ENCODE results near the gene ACTN4. TPM values are rescaled to one million over a fixed set of nuclear protein-coding genes. Genes with fewer than 3 reads are reported as not detected.

ACTN4 gene
- total RNA-seq, 1 experiment from 2014 or later = 506 TPM

- TF ChIP-seq FOXK1 (CRISPR knock-in tag; IDR thresholded peaks at IDR 0.05) = no peak
- TF ChIP-seq, protein P1, sequence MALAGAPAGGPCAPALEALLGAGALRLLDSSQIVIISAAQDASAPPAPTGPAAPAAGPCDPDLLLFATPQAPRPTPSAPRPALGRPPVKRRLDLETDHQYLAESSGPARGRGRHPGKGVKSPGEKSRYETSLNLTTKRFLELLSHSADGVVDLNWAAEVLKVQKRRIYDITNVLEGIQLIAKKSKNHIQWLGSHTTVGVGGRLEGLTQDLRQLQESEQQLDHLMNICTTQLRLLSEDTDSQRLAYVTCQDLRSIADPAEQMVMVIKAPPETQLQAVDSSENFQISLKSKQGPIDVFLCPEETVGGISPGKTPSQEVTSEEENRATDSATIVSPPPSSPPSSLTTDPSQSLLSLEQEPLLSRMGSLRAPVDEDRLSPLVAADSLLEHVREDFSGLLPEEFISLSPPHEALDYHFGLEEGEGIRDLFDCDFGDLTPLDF (CRISPR knock-in tag; IDR thresholded peaks at IDR 0.05) = no peak
- no peak for TF ChIP-seq ZNF263 (CRISPR knock-in tag; IDR thresholded peaks at IDR 0.05; ENCODE audit: low read depth)
- TF ChIP-seq ZNF512 (CRISPR knock-in tag; IDR thresholded peaks at IDR 0.05; ENCODE audit: borderline replicate concordance) = no peak
- no peak for TF ChIP-seq CDX4 (CRISPR knock-in tag; IDR thresholded peaks at IDR 0.05; ENCODE audit: borderline replicate concordance)
- no peak for TF ChIP-seq E2F4 (CRISPR knock-in tag; IDR thresholded peaks at IDR 0.05; ENCODE audit: borderline replicate concordance, low read depth)
- no peak for TF ChIP-seq USF1 (CRISPR knock-in tag; IDR thresholded peaks at IDR 0.05)
- TF ChIP-seq FOXP4 (CRISPR knock-in tag; IDR thresholded peaks at IDR 0.05) = no peak
- no peak for TF ChIP-seq JUN (CRISPR knock-in tag; IDR thresholded peaks at IDR 0.05)
- no peak for TF ChIP-seq PREB (CRISPR knock-in tag; IDR thresholded peaks at IDR 0.05; ENCODE audit: borderline replicate concordance)
- no peak for TF ChIP-seq GRHL2 (CRISPR knock-in tag; IDR thresholded peaks at IDR 0.05; ENCODE audit: insufficient replicate concordance, severe bottlenecking)
- no peak for TF ChIP-seq ZNF396 (CRISPR knock-in tag; IDR thresholded peaks at IDR 0.05; ENCODE audit: borderline replicate concordance)
- no peak for TF ChIP-seq SOX15 (CRISPR knock-in tag; IDR thresholded peaks at IDR 0.05)
- no peak for TF ChIP-seq GTF2I (CRISPR knock-in tag; conservative IDR thresholded peaks at IDR 0.05)
- TF ChIP-seq ESRRA (CRISPR knock-in tag; IDR thresholded peaks at IDR 0.05; ENCODE audit: borderline replicate concordance) = no peak
- TF ChIP-seq ETV6 (CRISPR knock-in tag; IDR thresholded peaks at IDR 0.05) = no peak
- TF ChIP-seq ZNF317 (CRISPR knock-in tag; IDR thresholded peaks at IDR 0.05; ENCODE audit: borderline replicate concordance, low read depth) = no peak
- Mint-ChIP-seq H3K27me3 (ENCODE audit: low read depth) (no peaks in the 10 kb centered on the region), H3K4me3 (no peak overlapping the region), H3K4me1 (no peaks in the 10 kb centered on the region), H3K27ac (no peak overlapping the region), H3K36me3 (peaks cover 58% of the 10 kb centered on the region), H3K9me3 (no peaks in the 10 kb centered on the region)
- POLR2A ChIA-PET = no interaction called here
- CTCF ChIA-PET = no interaction called here
- ATAC-seq (no peak), DNase-seq (ENCODE audit: low spot score) (no peak)
These were observed 60.2 kb downstream of the ACTN4 start for GRCh38 chr19:38707512-38708114.
